ENCODE results near the gene HSH2D. TPM values are rescaled to one million over a fixed set of nuclear protein-coding genes. Genes with fewer than 3 reads are reported as not detected.
A peak's percentile ranks its signal among the peaks of the same experiment; 100 is the strongest.

Gene HSH2D
- total and polyA plus RNA-seq, 10 of the 15 experiments (the other 5 are each of a cell fraction or from before 2014, with no cell fraction given) = 22.0 to 145 (median 89.3) TPM

GRCh38 chr19:16095071-16095571 is 48.4 kb upstream of the HSH2D start:
- H3K4me2 ChIP-seq (ENCODE audit: control insufficient read depth, insufficient read depth) = no peak overlapping the region
- DNase-seq (ENCODE audit: low read depth, low spot score) (no peak), ATAC-seq (peak; percentile 15), FAIRE-seq (peak; percentile 78)
- H3K9me3 ChIP-seq (replicated peaks; ENCODE audit: control insufficient read depth, insufficient read depth, low read length) = no peaks in the 10 kb centered on the region
- no peak overlapping the region for H3K4me3 ChIP-seq
- TF ChIP-seq POLR2AphosphoS2 (IDR thresholded peaks at IDR 0.05; ENCODE audit: low read depth, low read length) = 0 out of 2 replicates have a peak, but pooled peaks have one; percentile 26
- TF ChIP-seq BRCA1 (IDR thresholded peaks at IDR 0.05; ENCODE audit: low read depth, low read length) = no peak
- no peak for TF ChIP-seq REST (IDR thresholded peaks at IDR 0.05; ENCODE audit: low read depth, low read length)
- no peak for TF ChIP-seq JUNB (IDR thresholded peaks at IDR 0.05)
- TF ChIP-seq POLR2AphosphoS5 (IDR thresholded peaks at IDR 0.05; ENCODE audit: low read length) = peak; percentile 84
- TF ChIP-seq POLR2A (IDR thresholded peaks at IDR 0.05; ENCODE audit: low read depth, low read length) = peak; percentile 66
- TF ChIP-seq BHLHE40 (IDR thresholded peaks at IDR 0.05; ENCODE audit: borderline replicate concordance in 1 of 2, low read depth in 2 of 2, low read length in 1 of 2) = 0 out of 4 replicates have a peak, but pooled peaks of 1 of the 2 experiments have one; percentile 12
- 0 out of 3 replicates have a peak, but pooled peaks have one; percentile 12 for TF ChIP-seq POU2F2 (IDR thresholded peaks at IDR 0.05; ENCODE audit: borderline replicate concordance, low read depth, low read length)
- SMC1A ChIA-PET (ENCODE audit: uncharacterized antibody, unreplicated experiment) = interaction anchor here (0.7 to 2.3 kb wide), 6 partner anchors 9 to 32 kb away, joined by 3 to 7 read pairs (median 4); no protein-coding TSS in a partner anchor
- in situ Hi-C loops (cut with MboI) = no loop called here
- RAD21 ChIA-PET (ENCODE audit: unreplicated experiment) = interaction anchor here (0.6 to 1.6 kb wide), 3 partner anchors 18 to 87 kb away, joined by 3 read pairs; no protein-coding TSS in a partner anchor
- BruUV-seq (replicated peaks) = no TSS peak
- H2AFZ ChIP-seq (ENCODE audit: control insufficient read depth, low read depth, low read length) = no peak overlapping the region
- CTCF ChIA-PET = interaction anchor here (0.8 to 1.7 kb wide), 8 partner anchors 9 to 90 kb away, joined by 3 to 7 read pairs (median 3); partner anchors contain the start of gene FAM32A
- H3K27me3 ChIP-seq (replicated peaks in 1 of 2; ENCODE audit: control insufficient read depth in 2 of 2, insufficient read depth in 2 of 2, low read length in 1 of 2) = no peaks in the 10 kb centered on the region
- H3K27ac ChIP-seq (ENCODE audit: control insufficient read depth, insufficient read depth) = no peak overlapping the region
- H3K36me3 ChIP-seq (ENCODE audit: control insufficient read depth in 2 of 2, insufficient read depth in 2 of 2, low read length in 1 of 2) = peaks cover 37 to 82% of the 10 kb centered on the region in 2 experiments
- 91% methylated on average over 13 of the region's 13 CpGs for WGBS (ENCODE audit: insufficient coverage, insufficient replicate concordance, low lambda C conversion rate, missing lambda C conversion rate)
- H3K9ac ChIP-seq (ENCODE audit: control insufficient read depth, insufficient read depth, low read length) = no peak overlapping the region
- H3K4me1 ChIP-seq (ENCODE audit: control insufficient read depth, insufficient read depth, low read length) = no peaks in the 10 kb centered on the region
- POLR2A ChIA-PET = interaction anchor here (0.6 to 2.0 kb wide), 10 partner anchors 9 to 850 kb away, joined by 3 to 10 read pairs (median 3); partner anchors contain the start of gene RAB8A
- intact Hi-C loops (cut with micrococcal nuclease; ENCODE audit: unreplicated experiment) = no loop called here
- no peaks in the 10 kb centered on the region; the same call in none of the 2 replicates for H3K79me2 ChIP-seq (ENCODE audit: control insufficient read depth, insufficient read depth, low read length)
- no peaks in the 10 kb centered on the region for H4K20me1 ChIP-seq (ENCODE audit: control insufficient read depth, insufficient read depth)
